ENCODE data around the gene UBE2S.
"Not testable (repeated sequence)": the region's sequence is repeated elsewhere in the genome, so short reads cannot be mapped to it uniquely, and the experiment has no call there.

The UBE2S gene

GRCh38 chr19:55407550-55407799 lies at the start of gene UBE2S:
TSS of gene UBE2S (minus strand) at chr19:55407788. CDS start at chr19:55407589, 199 bp downstream.
- DNase-seq, result not testable (repeated sequence)

- DNase-seq, result no peak
These were observed 48.8 kb upstream of the UBE2S start for GRCh38 chr19:55456347-55456746.

GRCh38 chr19:55455576-55456235 lies 48.1 kb upstream of the UBE2S start:
- no peak for DNase-seq

GRCh38 chr19:55454787-55455243 lies 47.2 kb upstream of the UBE2S start:
- DNase-seq, result no peak

- DNase-seq, result no peak
These were observed 46.1 kb upstream of the UBE2S start for GRCh38 chr19:55453511-55454260.

- DNase-seq, result no peak
These were observed 45.3 kb upstream of the UBE2S start for GRCh38 chr19:55452749-55453346.

GRCh38 chr19:55451965-55452748 lies 44.6 kb upstream of the UBE2S start:
- no peak for DNase-seq

GRCh38 chr19:55451163-55451964 lies 43.8 kb upstream of the UBE2S start:
- no peak for DNase-seq

GRCh38 chr19:55449469-55449868 lies 41.9 kb upstream of the UBE2S start:
- no peak for DNase-seq

GRCh38 chr19:55448175-55448490 lies 40.5 kb upstream of the UBE2S start:
- DNase-seq, result not testable (repeated sequence)

- DNase-seq, result no peak
These were observed 40.0 kb upstream of the UBE2S start for GRCh38 chr19:55447421-55448174.

GRCh38 chr19:55446060-55446459 lies 38.5 kb upstream of the UBE2S start:
- DNase-seq, result no peak

GRCh38 chr19:55444646-55445045 lies 37.1 kb upstream of the UBE2S start:
- DNase-seq, result no peak

- DNase-seq, result no peak
These were observed 36.4 kb upstream of the UBE2S start for GRCh38 chr19:55443824-55444480.

GRCh38 chr19:55443045-55443823 lies 35.6 kb upstream of the UBE2S start, which contains the start of gene SHISA7:
TSS of gene SHISA7 (minus strand) at chr19:55443300. CDS start at chr19:55442863, 437 bp downstream.
- no peak for DNase-seq

- no peak for DNase-seq
These were observed 34.9 kb upstream of the UBE2S start for GRCh38 chr19:55442372-55442961.

- DNase-seq, result no peak
These were observed 34.2 kb upstream of the UBE2S start for GRCh38 chr19:55441692-55442321.

GRCh38 chr19:55441319-55441691 lies 33.7 kb upstream of the UBE2S start:
- no peak for DNase-seq

- no peak for DNase-seq
These were observed 33.0 kb upstream of the UBE2S start for GRCh38 chr19:55440411-55441105.
